ENCODE measurements around the gene EPS8L2. TPM values are rescaled to one million over a fixed set of nuclear protein-coding genes. Genes with fewer than 3 reads are reported as not detected.

EPS8L2 gene
- total RNA-seq, 4 donors from 2014 or later: 5.6 to 31.6 (median 24.9) TPM

GRCh38 chr11:659532-660085 lies 46.4 kb upstream of the EPS8L2 start:
- H3K36me3 ChIP-seq: peaks cover 16 to 82% (median 59%) of the 10 kb centered on the region in 4 donors
- DNase-seq (ENCODE audit: extremely low spot score): no peak
- WGBS: 90% methylated on average over 14 of the region's 16 CpGs

GRCh38 chr11:660281-660680 lies 45.8 kb upstream of the EPS8L2 start:
- 89% methylated on average over 17 of the region's 19 CpGs for WGBS
- intact Hi-C loops (cut with DNase I): no loop called here
- Histone ChIP-seq H3K27me3 (no peaks in the 10 kb centered on the region), H3K27ac (replicated peaks in 1 of 4) (no peak overlapping the region), H3K4me1 (peaks cover 0 to 9% (median 3%) of the 10 kb centered on the region in 4 donors), H3K36me3 (peaks cover 16 to 75% (median 59%) of the 10 kb centered on the region in 4 donors), H3K4me3 (no peak overlapping the region), H3K9me3 (no peaks in the 10 kb centered on the region)
- no peak for TF ChIP-seq EP300 (IDR thresholded peaks at IDR 0.05)
- DNase-seq (ENCODE audit: extremely low spot score): no peak

More at GRCh38 chr11:659532-660085, 46.4 kb upstream of the EPS8L2 start:
- Histone ChIP-seq H3K9me3 (no peaks in the 10 kb centered on the region), H3K27me3 (no peaks in the 10 kb centered on the region), H3K4me3 (no peak overlapping the region), H3K27ac (replicated peaks in 1 of 4) (no peak overlapping the region), H3K4me1 (peaks cover 0 to 6% (median 0%) of the 10 kb centered on the region in 4 donors)
- intact Hi-C loops (cut with DNase I): no loop called here
- no peak for TF ChIP-seq POLR2AphosphoS5 (IDR thresholded peaks at IDR 0.05)
- TF ChIP-seq EP300 (IDR thresholded peaks at IDR 0.05): no peak
- no peak for TF ChIP-seq POLR2A (IDR thresholded peaks at IDR 0.05; ENCODE audit: low read depth)

- Histone ChIP-seq H3K9me3 (no peaks in the 10 kb centered on the region), H3K27me3 (no peaks in the 10 kb centered on the region), H3K27ac (replicated peaks in 1 of 4) (no peak overlapping the region), H3K36me3 (peaks cover 16 to 74% (median 62%) of the 10 kb centered on the region in 4 donors), H3K4me1 (peaks cover 0 to 14% (median 9%) of the 10 kb centered on the region in 4 donors), H3K4me3 (no peak overlapping the region)
- intact Hi-C loops (cut with DNase I): no loop called here
- TF ChIP-seq POLR2AphosphoS5 (IDR thresholded peaks at IDR 0.05): no peak
- TF ChIP-seq CTCF (IDR thresholded peaks at IDR 0.05): no peak
- TF ChIP-seq POLR2A (IDR thresholded peaks at IDR 0.05; ENCODE audit: low read depth): no peak
- TF ChIP-seq EP300 (IDR thresholded peaks at IDR 0.05): no peak
- 85% methylated on average over 19 of the region's 19 CpGs for WGBS
- DNase-seq (ENCODE audit: extremely low spot score): no peak
These were observed 45.2 kb upstream of the EPS8L2 start for GRCh38 chr11:660681-661444.

GRCh38 chr11:662689-663274 lies 43.2 kb upstream of the EPS8L2 start:
- Histone ChIP-seq H3K4me3 (no peak overlapping the region), H3K9me3 (no peaks in the 10 kb centered on the region), H3K27ac (replicated peaks in 1 of 4) (no peak overlapping the region), H3K36me3 (peaks cover 8 to 80% (median 52%) of the 10 kb centered on the region in 4 donors), H3K27me3 (no peaks in the 10 kb centered on the region), H3K4me1 (peaks cover 0 to 21% (median 14%) of the 10 kb centered on the region in 4 donors)
- TF ChIP-seq POLR2AphosphoS5 (IDR thresholded peaks at IDR 0.05) (peak; percentile 18 to 33), CTCF (IDR thresholded peaks at IDR 0.05) (peak; percentile 64 to 79 (median 77)), POLR2A (IDR thresholded peaks at IDR 0.05; ENCODE audit: low read depth) (no peak), EP300 (IDR thresholded peaks at IDR 0.05) (no peak)
- DNase-seq (ENCODE audit: extremely low spot score): no peak
- WGBS: 64% methylated on average over 12 of the region's 15 CpGs
- intact Hi-C loops (cut with DNase I): loop anchor here (2.0 kb wide), 1 partner anchor 66 kb away; no protein-coding TSS in a partner anchor

GRCh38 chr11:665062-665703 lies 40.8 kb upstream of the EPS8L2 start:
- Histone ChIP-seq H3K27me3 (no peaks in the 10 kb centered on the region), H3K36me3 (peaks cover 0 to 58% (median 34%) of the 10 kb centered on the region in 4 donors), H3K9me3 (no peaks in the 10 kb centered on the region), H3K4me3 (no peak overlapping the region), H3K27ac (replicated peaks in 1 of 4) (peak overlapping the region; percentile 52 to 72 (median 60)), H3K4me1 (peaks cover 0 to 21% (median 14%) of the 10 kb centered on the region in 4 donors)
- intact Hi-C loops (cut with DNase I): no loop called here
- no peak for TF ChIP-seq CTCF (IDR thresholded peaks at IDR 0.05)
- peak in 1 of 2 donors; percentile 35 for TF ChIP-seq POLR2AphosphoS5 (IDR thresholded peaks at IDR 0.05)
- no peak for TF ChIP-seq POLR2A (IDR thresholded peaks at IDR 0.05; ENCODE audit: low read depth)
- WGBS: 67% methylated on average over 12 of the region's 15 CpGs
- no peak for DNase-seq (ENCODE audit: extremely low spot score)
